Fibroblast of the aortic adventitia (primary cell): ENCODE results near the gene ANKRD10. TPM values are rescaled to one million over a fixed set of nuclear protein-coding genes. Genes with fewer than 3 reads are reported as not detected.

Experiments used
- DNase-seq: peaks from one replicate; pipeline ENCODE4 v3.0.0-alpha.2; 2010; ENCODE audit warnings: low read depth
- H3K4me3 ChIP-seq: 2 replicates; pipeline ENCODE4 v1.5.1; 2011; ENCODE audit warnings: low read depth, mild to moderate bottlenecking, control low read depth, low read length, moderate library complexity
- total RNA-seq: library from RNA; depleted of rRNA; stranded (reverse); fragments of >200 nt; gene quantifications from 2 replicates; pipeline ENCODE4 v1.2.3, GENCODE V29; 2012; ENCODE audit warnings: low replicate concordance
- TF ChIP-seq, protein P1 (sequence below): IDR thresholded peaks from 2 replicates; pipeline ENCODE4 v1.5.1; 2011; ENCODE audit warnings: mild to moderate bottlenecking, low read length, control low read depth, inconsistent platforms; ENCODE audit not compliant: insufficient read depth

The ANKRD10 gene
- total RNA-seq, 1 donor: 76.5 TPM

DNA sequence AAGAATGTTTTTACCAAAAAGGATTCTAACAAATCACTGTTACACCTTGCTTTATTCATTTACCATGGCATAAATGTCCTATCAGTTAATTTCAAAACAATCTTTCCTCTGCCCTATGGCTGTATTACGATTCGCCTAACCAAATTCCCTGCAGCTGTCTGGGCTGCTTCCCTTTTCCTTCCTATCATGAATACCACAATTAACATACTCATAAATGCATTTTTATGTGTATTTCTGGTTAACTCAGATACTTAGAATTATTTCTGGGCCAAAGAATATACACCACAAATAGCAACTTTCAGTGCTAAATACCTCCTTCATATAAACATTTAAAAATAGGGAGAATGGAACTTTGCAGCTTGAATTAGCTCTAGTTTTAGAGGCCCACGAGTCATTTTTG lies 30.4 kb downstream of the ANKRD10 start:
- H3K4me3 ChIP-seq: no peak overlapping the region
- no peak for DNase-seq
- TF ChIP-seq, protein P1, sequence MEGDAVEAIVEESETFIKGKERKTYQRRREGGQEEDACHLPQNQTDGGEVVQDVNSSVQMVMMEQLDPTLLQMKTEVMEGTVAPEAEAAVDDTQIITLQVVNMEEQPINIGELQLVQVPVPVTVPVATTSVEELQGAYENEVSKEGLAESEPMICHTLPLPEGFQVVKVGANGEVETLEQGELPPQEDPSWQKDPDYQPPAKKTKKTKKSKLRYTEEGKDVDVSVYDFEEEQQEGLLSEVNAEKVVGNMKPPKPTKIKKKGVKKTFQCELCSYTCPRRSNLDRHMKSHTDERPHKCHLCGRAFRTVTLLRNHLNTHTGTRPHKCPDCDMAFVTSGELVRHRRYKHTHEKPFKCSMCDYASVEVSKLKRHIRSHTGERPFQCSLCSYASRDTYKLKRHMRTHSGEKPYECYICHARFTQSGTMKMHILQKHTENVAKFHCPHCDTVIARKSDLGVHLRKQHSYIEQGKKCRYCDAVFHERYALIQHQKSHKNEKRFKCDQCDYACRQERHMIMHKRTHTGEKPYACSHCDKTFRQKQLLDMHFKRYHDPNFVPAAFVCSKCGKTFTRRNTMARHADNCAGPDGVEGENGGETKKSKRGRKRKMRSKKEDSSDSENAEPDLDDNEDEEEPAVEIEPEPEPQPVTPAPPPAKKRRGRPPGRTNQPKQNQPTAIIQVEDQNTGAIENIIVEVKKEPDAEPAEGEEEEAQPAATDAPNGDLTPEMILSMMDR: no peak

DNA sequence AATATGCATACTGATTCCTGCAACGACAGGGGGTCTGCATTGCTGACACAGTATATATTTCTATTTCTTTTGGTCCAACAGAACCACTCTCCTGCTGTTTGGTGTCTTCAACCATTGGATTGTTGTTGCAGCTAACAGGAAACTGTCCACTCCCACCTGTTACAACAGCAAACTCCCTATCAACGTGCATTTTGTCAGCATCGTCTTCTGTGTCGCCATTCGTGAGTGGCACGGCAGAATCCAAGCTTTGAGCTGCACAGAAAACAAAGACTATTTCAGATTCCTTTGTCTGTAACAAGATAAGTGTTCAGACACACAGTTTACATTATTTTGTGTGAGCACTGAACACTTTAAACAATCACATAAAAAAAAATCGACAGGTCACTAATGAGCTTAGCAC lies 31.3 kb downstream of the ANKRD10 start:
- TF ChIP-seq, protein P1: no peak
- no peak for DNase-seq
- no peak overlapping the region for H3K4me3 ChIP-seq

DNA sequence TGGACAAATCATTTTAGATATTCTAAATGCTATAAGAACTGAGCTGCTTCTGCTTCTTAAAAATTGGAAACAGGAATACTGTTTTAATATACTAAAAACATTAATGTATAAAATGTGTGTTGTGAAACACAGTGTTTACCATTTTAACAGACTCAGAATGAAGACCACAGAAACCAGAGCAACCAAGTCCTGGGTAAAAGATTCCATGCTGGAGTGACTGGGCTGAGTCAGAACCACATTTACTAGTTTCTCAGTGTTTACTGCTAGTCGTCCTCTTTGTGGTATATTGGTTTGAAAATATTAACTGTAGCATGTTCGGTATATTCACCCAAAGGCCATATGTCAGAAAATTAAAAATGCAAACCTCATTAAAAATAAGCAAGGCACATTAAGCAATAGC lies 31.9 kb downstream of the ANKRD10 start:
- no peak overlapping the region for H3K4me3 ChIP-seq
- no peak for DNase-seq
- TF ChIP-seq, protein P1: no peak

DNA sequence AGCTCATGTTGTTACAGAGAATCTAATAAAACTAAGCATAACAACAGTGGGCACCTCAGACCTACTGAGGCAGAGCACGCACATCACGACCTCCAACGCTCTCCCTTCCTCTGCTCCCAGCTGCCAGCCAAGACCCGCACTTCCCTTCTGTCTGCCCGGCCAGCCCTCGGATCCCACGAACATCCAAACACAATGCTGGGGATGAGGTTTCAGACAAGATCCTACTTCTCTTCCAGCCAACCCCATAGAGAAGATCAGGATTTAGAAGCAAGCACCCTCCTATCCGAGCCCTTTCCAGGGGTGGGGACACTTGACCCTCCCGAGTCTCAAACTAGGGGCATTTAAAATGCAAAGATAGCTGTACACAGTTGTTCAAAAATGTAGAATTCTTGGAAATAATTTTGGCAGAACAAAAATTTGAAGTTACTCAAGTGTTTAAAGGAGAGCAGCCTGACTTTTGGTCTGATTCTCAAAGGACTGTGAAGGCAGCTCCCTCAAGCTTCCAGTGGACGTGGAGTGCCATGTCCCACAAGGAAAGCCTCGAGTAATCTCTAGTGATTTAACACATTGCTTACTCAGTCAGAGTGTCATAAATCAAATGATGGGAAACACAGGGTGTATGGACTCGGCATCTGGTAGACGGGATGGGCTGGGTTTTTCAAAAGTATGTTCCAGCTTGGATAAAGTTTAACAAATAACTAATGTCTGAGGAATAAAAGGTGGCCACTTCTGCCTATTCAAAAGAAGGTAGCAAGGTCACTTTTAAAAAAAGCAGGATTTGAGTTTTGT lies 32.8 kb downstream of the ANKRD10 start:
- H3K4me3 ChIP-seq: no peak overlapping the region
- DNase-seq: no peak
- TF ChIP-seq, protein P1: no peak

DNA sequence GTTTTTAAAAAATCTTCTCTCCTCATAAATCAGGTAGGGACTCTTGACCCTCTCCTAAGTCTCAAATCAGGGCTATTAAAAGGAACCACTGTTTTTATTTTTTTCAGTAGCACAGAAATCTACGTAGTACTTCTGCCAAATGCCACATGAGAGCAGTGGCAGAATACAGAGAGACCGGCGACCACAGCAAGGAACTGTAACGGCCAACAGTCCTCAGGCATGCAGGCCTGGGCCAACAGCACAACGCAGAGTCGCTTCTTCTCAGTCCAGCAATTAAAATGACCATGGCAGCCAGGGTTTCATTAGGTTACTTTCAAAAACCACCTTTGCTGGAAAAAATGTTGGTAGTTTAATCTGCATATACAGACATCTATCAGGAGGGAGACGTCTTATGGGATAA lies 34.2 kb downstream of the ANKRD10 start:
- no peak for DNase-seq
- TF ChIP-seq, protein P1: no peak
- no peak overlapping the region for H3K4me3 ChIP-seq

DNA sequence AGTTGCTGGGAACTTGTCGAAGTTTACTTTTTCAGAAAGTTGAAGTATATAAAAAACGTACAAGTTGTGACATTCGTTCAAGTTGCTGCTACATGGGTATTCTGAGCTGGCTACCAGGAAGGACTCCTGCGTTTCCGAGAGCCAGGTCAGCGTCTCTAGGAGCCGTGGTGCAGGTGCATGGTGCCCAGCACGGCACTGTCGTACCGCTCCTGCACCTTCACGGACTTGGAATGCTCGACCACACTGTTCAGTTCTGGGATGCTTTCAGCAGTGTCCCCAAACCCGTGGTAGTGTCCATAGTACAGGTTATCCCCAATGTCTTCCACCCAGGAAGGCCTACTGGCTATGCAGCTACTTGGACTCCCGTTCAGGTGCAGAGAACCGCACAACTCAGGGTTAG lies 35.4 kb downstream of the ANKRD10 start:
- no peak for DNase-seq
- H3K4me3 ChIP-seq: no peak overlapping the region
- TF ChIP-seq, protein P1: no peak
